PC-3 (cell line): Measurements from ENCODE around the gene SSTR3. TPM values are rescaled to one million over a fixed set of nuclear protein-coding genes. Genes with fewer than 3 reads are reported as not detected.
"Not testable (repeated sequence)": the region's sequence is repeated elsewhere in the genome, so short reads cannot be mapped to it uniquely, and the experiment has no call there.

Experiments
- ATAC-seq: fragments of 200-7000 bp; cut with Tn5 transposase; 2 replicates; pipeline ENCODE4 v1.9.1; 2020; ENCODE audit warnings: mild to moderate bottlenecking, moderate library complexity
- BruUV-seq: library from RNA; stranded (reverse); fragments of 400-500 nt; replicated peaks from 2 replicates; lab custom pipeline; 2021; lab: Mats Ljungman, UMichigan
- CTCF ChIA-PET: fragments of 300-600 bp; sonication (Branson Sonifier 250); formaldehyde crosslinking; loops from one replicate; lab custom pipeline; 2022; ENCODE audit warnings: antibody characterized with exemption; lab: Charles Lee
- POLR2A ChIA-PET: fragments of 300-600 bp; sonication (Branson Sonifier 250); formaldehyde crosslinking; loops from one replicate; lab custom pipeline; 2022; ENCODE audit warnings: antibody characterized with exemption; ENCODE audit not compliant: unreplicated experiment; lab: Charles Lee
- DNase-seq: peaks from one replicate; pipeline ENCODE4 v3.0.0-alpha.2; 2015
- H2AFZ ChIP-seq: fragments of 300-600 bp; sonication (generic); 2 replicates; pipeline ENCODE4 v1.6.0; 2016; ENCODE audit warnings: antibody characterized with exemption, low read length
- H3F3A ChIP-seq: fragments of 300-600 bp; sonication (generic); one replicate; pipeline ENCODE4 v1.6.0; 2017; ENCODE audit warnings: antibody characterized with exemption, low read length, control low read depth, mild to moderate bottlenecking; ENCODE audit not compliant: unreplicated experiment
- H3K27ac ChIP-seq: fragments of 300-600 bp; sonication (generic); 2 replicates; pipeline ENCODE4 v1.5.1; 2016; ENCODE audit warnings: mild to moderate bottlenecking, low read length
- H3K27me3 ChIP-seq: fragments of 300-600 bp; sonication (generic); 2 replicates; pipeline ENCODE4 v1.6.1; 2016; ENCODE audit warnings: low read length, mixed read lengths
- H3K36me3 ChIP-seq: fragments of 300-600 bp; sonication (generic); 2 replicates; pipeline ENCODE4 v1.6.1; 2016; ENCODE audit warnings: low read depth, mixed run types, low read length, mixed read lengths
- H3K4me1 ChIP-seq: fragments of 300-600 bp; sonication (generic); 2 replicates; pipeline ENCODE4 v1.5.1; 2016; ENCODE audit warnings: low read length; ENCODE audit not compliant: insufficient read depth
- H3K4me2 ChIP-seq: fragments of 300-600 bp; sonication (generic); 2 replicates; pipeline ENCODE4 v1.6.0; 2016; ENCODE audit warnings: low read length
- H3K4me3 ChIP-seq: fragments of 300-600 bp; sonication (generic); 2 replicates; pipeline ENCODE4 v1.5.1; 2016; ENCODE audit warnings: mild to moderate bottlenecking, low read length, mixed read lengths
- H3K79me2 ChIP-seq: fragments of 300-600 bp; sonication (generic); 2 replicates; pipeline ENCODE4 v1.6.1; 2017; ENCODE audit warnings: low read length, mixed read lengths
- H3K9ac ChIP-seq: fragments of 300-600 bp; sonication (generic); 2 replicates; pipeline ENCODE4 v1.6.0; 2016; ENCODE audit warnings: mild to moderate bottlenecking, low read length
- H3K9me2 ChIP-seq: fragments of 300-600 bp; sonication (generic); replicated peaks from 2 replicates; pipeline ENCODE4 v1.6.1; 2016; ENCODE audit warnings: mixed run types, low read length, mixed read lengths
- H3K9me3 ChIP-seq: fragments of 300-600 bp; sonication (generic); 2 replicates; pipeline ENCODE4 v1.6.1; 2016; ENCODE audit warnings: low read length, mixed read lengths
- H4K20me1 ChIP-seq: fragments of 300-600 bp; sonication (generic); 2 replicates; pipeline ENCODE4 v1.6.1; 2016; ENCODE audit warnings: low read length, mixed read lengths
- EZH2 ChIP-seq: fragments of 300-600 bp; sonication (generic); IDR thresholded peaks from one replicate; pipeline ENCODE4 v1.6.1; 2017; ENCODE audit warnings: antibody characterized with exemption, mild to moderate bottlenecking, low read length; ENCODE audit not compliant: unreplicated experiment
- EZH2phosphoT487 ChIP-seq: fragments of 300-600 bp; sonication (generic); IDR thresholded peaks from 2 replicates; pipeline ENCODE4 v1.6.1; 2018; ENCODE audit warnings: mild to moderate bottlenecking, antibody characterized with exemption, low read length, borderline replicate concordance
- intact Hi-C: fragments of 100-400 bp; cut with micrococcal nuclease; formaldehyde crosslinking; loops from 2 replicates; pipeline ENCODE4 v1.9.0; 2023
- total RNA-seq: library from RNA; depleted of rRNA; stranded (reverse); fragments of >200 nt; gene quantifications from 2 replicates; pipeline ENCODE4 v1.2.3, GENCODE V29; 2014
- TF ChIP-seq, protein P1 (sequence below): fragments of 300-600 bp; sonication (generic); conservative IDR thresholded peaks from 2 replicates; pipeline ENCODE4 v1.5.1; 2017; ENCODE audit warnings: antibody characterized with exemption, low read depth, mild to moderate bottlenecking, low read length

SSTR3 gene
- total RNA-seq, 1 experiment from 2014 or later: 0.55 TPM

DNA sequence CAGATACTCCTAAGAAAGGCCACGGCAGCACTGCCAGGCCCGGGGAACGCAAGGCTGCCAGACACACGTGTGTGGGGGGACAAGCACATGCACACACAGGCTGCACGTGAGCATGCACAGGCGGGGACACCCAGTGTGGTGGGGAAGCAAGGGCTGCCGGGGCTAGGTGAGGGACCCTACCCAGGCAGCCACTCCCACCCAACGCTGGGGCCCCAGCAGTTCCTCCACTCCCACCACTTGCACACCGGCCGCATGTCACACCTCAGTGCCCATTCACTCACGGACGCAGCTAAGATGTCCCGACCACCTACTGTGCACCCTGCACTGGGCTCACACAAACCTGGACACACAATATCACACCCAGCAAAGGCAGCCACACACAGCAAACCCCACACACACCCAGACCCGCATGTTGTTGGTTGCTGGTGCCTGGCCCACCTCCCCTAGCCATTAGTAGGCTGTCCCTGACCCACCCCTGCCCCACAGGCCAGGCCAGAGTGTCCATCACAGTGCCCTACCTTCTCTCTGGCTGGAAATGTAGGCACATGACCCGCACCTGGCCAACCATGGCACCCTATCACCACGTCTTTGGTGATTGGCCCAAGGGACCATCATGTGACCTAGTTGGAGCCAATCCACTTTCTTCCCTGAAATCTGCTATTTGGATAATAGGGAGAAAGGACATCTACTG lies 8.8 kb downstream of the SSTR3 start:
- POLR2A ChIA-PET: no interaction called here
- H3K4me3 ChIP-seq: no peak overlapping the region
- no TSS peak for BruUV-seq
- no peaks in the 10 kb centered on the region for H3K27me3 ChIP-seq
- H3K79me2 ChIP-seq: no peaks in the 10 kb centered on the region
- DNase-seq: no peak
- H3K4me2 ChIP-seq: no peak overlapping the region
- H3K27ac ChIP-seq: no peak overlapping the region
- H3K9me2 ChIP-seq: no peaks in the 10 kb centered on the region
- no peaks in the 10 kb centered on the region for H3F3A ChIP-seq
- H2AFZ ChIP-seq: no peak overlapping the region
- TF ChIP-seq, protein P1, sequence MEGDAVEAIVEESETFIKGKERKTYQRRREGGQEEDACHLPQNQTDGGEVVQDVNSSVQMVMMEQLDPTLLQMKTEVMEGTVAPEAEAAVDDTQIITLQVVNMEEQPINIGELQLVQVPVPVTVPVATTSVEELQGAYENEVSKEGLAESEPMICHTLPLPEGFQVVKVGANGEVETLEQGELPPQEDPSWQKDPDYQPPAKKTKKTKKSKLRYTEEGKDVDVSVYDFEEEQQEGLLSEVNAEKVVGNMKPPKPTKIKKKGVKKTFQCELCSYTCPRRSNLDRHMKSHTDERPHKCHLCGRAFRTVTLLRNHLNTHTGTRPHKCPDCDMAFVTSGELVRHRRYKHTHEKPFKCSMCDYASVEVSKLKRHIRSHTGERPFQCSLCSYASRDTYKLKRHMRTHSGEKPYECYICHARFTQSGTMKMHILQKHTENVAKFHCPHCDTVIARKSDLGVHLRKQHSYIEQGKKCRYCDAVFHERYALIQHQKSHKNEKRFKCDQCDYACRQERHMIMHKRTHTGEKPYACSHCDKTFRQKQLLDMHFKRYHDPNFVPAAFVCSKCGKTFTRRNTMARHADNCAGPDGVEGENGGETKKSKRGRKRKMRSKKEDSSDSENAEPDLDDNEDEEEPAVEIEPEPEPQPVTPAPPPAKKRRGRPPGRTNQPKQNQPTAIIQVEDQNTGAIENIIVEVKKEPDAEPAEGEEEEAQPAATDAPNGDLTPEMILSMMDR: no peak
- TF ChIP-seq EZH2 (no peak), EZH2phosphoT487 (no peak)
- no peaks in the 10 kb centered on the region for H3K36me3 ChIP-seq
- H4K20me1 ChIP-seq: no peaks in the 10 kb centered on the region
- intact Hi-C loops: no loop called here
- H3K9me3 ChIP-seq: no peaks in the 10 kb centered on the region
- CTCF ChIA-PET: no interaction called here
- H3K9ac ChIP-seq: no peak overlapping the region
- ATAC-seq: no peak
- H3K4me1 ChIP-seq: peaks cover 12% of the 10 kb centered on the region

DNA sequence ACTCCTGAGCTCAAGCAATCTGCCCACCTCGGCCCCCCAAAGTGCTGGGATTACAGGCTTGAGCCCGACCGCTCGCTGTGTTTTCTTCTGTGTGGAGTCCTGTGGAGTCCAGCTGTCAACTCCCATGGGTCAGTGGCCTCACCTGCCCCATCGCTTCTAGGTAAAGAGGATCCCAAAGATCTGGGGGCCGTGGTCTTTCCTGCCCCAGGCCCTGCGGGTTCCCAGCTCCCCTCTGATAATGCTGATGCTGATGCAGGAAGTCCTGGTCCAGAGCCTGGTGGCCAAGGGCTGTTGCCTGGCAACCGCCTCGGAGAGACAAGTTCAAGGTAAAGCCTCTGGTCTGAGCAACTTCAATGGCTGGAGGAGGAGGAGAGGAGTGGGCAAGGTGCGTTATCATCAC lies 9.6 kb downstream of the SSTR3 start:
- Histone ChIP-seq H3K4me1 (peaks cover 20% of the 10 kb centered on the region), H3K27ac (no peak overlapping the region), H3F3A (no peaks in the 10 kb centered on the region), H2AFZ (no peak overlapping the region), H3K9me2 (no peaks in the 10 kb centered on the region), H3K9ac (no peak overlapping the region), H3K79me2 (no peaks in the 10 kb centered on the region), H3K36me3 (no peaks in the 10 kb centered on the region), H3K9me3 (no peaks in the 10 kb centered on the region), H3K4me3 (no peak overlapping the region), H3K4me2 (no peak overlapping the region), H4K20me1 (no peaks in the 10 kb centered on the region), H3K27me3 (no peaks in the 10 kb centered on the region)
- CTCF ChIA-PET: no interaction called here
- DNase-seq (no peak), ATAC-seq (no peak)
- intact Hi-C loops: no loop called here
- POLR2A ChIA-PET: no interaction called here
- TF ChIP-seq, protein P1: no peak
- TF ChIP-seq EZH2 (no peak), EZH2phosphoT487 (no peak)
- no TSS peak for BruUV-seq

DNA sequence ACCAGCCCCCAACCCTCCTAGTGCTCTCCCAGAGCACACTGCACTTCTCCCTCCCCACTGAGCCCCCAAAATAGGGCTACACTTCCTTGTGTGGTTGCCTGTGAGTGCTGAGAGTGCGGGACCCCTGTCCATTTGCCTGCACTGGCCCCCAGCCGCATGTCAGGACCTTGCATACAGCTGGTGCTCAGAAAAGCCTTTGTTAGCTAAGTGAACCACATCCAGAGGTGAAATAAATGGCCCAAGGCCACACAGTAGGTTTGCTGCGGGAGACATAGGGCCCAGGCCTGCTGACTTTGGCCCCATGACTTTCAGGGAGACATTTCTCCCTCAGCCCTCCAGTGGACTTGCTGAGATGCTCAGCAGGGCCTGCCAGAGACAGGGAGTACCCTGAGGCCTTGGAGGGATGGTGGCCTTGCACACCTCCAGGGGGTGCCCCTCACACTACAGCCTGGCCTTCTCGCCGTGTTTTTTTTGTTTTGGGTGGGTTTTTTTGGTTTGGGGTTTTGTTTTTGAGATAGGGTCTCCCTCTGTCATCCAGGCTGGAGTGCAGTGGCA lies 10.2 kb downstream of the SSTR3 start:
- DNase-seq (no peak), ATAC-seq (no peak)
- BruUV-seq: no TSS peak
- Histone ChIP-seq H3F3A (no peaks in the 10 kb centered on the region), H3K36me3 (no peaks in the 10 kb centered on the region), H3K79me2 (no peaks in the 10 kb centered on the region), H3K4me1 (peaks cover 25% of the 10 kb centered on the region), H3K4me2 (no peak overlapping the region), H3K9ac (no peak overlapping the region), H3K4me3 (no peak overlapping the region), H4K20me1 (no peaks in the 10 kb centered on the region), H3K27me3 (no peaks in the 10 kb centered on the region), H3K9me2 (no peaks in the 10 kb centered on the region), H2AFZ (no peak overlapping the region), H3K27ac (no peak overlapping the region), H3K9me3 (no peaks in the 10 kb centered on the region)
- ChIA-PET CTCF (no interaction called here), POLR2A (no interaction called here)
- intact Hi-C loops: no loop called here
- TF ChIP-seq EZH2phosphoT487: no peak
- TF ChIP-seq, protein P1: no peak

DNA sequence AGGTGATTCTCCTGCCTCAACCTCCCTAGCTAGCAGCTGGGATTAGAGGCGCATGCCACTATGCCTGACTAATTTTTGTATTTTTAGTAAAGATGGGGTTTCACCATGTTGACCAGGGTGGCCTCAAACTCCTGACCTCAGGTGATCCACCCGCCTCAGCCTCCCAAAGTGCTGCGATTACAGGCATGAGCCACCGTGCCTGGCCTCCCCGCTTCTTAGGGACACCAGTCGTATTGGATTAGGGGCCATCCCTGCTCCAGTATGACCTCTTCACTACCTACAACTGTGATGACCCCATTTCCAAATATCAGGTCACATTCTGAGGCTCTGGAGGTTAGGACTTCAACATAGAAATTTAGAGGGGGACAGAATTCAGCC lies 10.8 kb downstream of the SSTR3 start:
- intact Hi-C loops, H3K9me2 ChIP-seq, H3K27ac ChIP-seq, ATAC-seq, DNase-seq, H3K36me3 ChIP-seq, H3K9me3 ChIP-seq, H4K20me1 ChIP-seq, H2AFZ ChIP-seq, H3K79me2 ChIP-seq, CTCF ChIA-PET, BruUV-seq, H3K4me3 ChIP-seq, H3F3A ChIP-seq, H3K9ac ChIP-seq, POLR2A ChIA-PET, H3K4me2 ChIP-seq, H3K27me3 ChIP-seq: not testable (repeated sequence)
- peaks cover 31% of the 10 kb centered on the region for H3K4me1 ChIP-seq
